ENCODE data around the gene DHRSX.

GRCh38 chrX:2188330-2188792 is 312.4 kb downstream of the DHRSX start:
- TF ChIP-seq CTCF (conservative IDR thresholded peaks at IDR 0.05) (no peak), ZFX (IDR thresholded peaks at IDR 0.05) (no peak)

Measured in C4-2B (cell line).